Measurements from ENCODE around the gene BMPR1B. TPM values are rescaled to one million over a fixed set of nuclear protein-coding genes. Genes with fewer than 3 reads are reported as not detected.

Gene BMPR1B
- total RNA-seq, 2 donors from 2014 or later, result 12.9 to 19.5 TPM

DNA sequence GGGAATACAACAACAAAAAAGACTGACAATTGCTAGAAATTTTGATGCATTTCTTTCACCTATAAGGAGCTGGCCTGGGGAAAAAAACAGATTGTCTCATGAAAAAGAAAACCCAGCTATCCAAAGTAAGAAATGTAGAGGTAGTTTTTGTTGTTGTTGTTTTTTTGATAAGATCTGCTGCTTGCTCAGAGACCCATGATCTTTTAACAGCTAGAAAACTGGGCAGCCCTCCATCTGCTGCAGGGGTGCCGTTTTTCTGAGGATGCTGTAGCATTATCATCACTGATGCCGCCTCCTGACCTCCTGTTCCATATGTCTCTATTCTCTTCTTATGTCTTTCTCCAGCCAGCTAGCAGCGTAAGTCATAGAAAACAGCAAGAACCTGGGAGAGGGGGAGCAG, 98.3 kb downstream of the BMPR1B start:
- Histone ChIP-seq H3K9me3 (no peaks in the 10 kb centered on the region), H3K4me3 (no peak overlapping the region), H3K4me1 (ENCODE audit: control insufficient read depth in 1 of 2, low read depth in 2 of 2) (no peaks in the 10 kb centered on the region), H3K27ac (no peak overlapping the region), H3K36me3 (no peaks in the 10 kb centered on the region), H3K27me3 (replicated peaks; ENCODE audit: insufficient read depth) (no peaks in the 10 kb centered on the region)
- no peak for ATAC-seq (ENCODE audit: insufficient number of reproducible peaks, low FRiP score, low read depth)
- DNase-seq (ENCODE audit: low spot score), result no peak
- TF ChIP-seq, protein P1, sequence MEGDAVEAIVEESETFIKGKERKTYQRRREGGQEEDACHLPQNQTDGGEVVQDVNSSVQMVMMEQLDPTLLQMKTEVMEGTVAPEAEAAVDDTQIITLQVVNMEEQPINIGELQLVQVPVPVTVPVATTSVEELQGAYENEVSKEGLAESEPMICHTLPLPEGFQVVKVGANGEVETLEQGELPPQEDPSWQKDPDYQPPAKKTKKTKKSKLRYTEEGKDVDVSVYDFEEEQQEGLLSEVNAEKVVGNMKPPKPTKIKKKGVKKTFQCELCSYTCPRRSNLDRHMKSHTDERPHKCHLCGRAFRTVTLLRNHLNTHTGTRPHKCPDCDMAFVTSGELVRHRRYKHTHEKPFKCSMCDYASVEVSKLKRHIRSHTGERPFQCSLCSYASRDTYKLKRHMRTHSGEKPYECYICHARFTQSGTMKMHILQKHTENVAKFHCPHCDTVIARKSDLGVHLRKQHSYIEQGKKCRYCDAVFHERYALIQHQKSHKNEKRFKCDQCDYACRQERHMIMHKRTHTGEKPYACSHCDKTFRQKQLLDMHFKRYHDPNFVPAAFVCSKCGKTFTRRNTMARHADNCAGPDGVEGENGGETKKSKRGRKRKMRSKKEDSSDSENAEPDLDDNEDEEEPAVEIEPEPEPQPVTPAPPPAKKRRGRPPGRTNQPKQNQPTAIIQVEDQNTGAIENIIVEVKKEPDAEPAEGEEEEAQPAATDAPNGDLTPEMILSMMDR (IDR thresholded peaks at IDR 0.05), result no peak

DNA sequence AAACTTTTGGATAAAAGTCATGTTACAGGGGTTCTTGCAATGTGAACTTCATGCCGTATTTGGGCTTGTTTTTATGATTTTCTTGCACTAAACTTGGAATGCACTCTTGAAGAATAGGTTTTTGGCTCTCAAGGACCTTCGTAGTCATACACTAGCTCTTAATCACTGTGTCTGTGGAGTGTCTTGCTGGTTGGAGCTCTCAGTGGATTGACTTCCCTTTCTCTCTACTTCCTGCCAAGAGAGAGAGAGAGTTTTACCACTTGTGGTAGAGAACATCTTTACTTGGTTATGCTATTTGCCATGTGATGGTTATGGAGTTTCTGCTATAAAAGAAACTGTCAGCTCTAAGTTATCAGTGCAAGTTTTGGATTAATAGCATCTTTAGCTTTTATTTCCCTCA, 112.4 kb downstream of the BMPR1B start:
- no peaks in the 10 kb centered on the region for H3K9me3 ChIP-seq
- DNase-seq (ENCODE audit: low spot score) (no peak), ATAC-seq (ENCODE audit: insufficient number of reproducible peaks, low FRiP score, low read depth) (no peak)
- H3K36me3 ChIP-seq, result no peaks in the 10 kb centered on the region
- H3K4me1 ChIP-seq (ENCODE audit: control insufficient read depth in 1 of 2, low read depth in 2 of 2), result peaks cover 5 to 15% of the 10 kb centered on the region in 2 donors
- no peak overlapping the region for H3K4me3 ChIP-seq
- TF ChIP-seq, protein P1 (IDR thresholded peaks at IDR 0.05), result no peak
- H3K27ac ChIP-seq, result peak overlapping the region; percentile 24 to 46
- H3K27me3 ChIP-seq (replicated peaks; ENCODE audit: insufficient read depth), result no peaks in the 10 kb centered on the region

DNA sequence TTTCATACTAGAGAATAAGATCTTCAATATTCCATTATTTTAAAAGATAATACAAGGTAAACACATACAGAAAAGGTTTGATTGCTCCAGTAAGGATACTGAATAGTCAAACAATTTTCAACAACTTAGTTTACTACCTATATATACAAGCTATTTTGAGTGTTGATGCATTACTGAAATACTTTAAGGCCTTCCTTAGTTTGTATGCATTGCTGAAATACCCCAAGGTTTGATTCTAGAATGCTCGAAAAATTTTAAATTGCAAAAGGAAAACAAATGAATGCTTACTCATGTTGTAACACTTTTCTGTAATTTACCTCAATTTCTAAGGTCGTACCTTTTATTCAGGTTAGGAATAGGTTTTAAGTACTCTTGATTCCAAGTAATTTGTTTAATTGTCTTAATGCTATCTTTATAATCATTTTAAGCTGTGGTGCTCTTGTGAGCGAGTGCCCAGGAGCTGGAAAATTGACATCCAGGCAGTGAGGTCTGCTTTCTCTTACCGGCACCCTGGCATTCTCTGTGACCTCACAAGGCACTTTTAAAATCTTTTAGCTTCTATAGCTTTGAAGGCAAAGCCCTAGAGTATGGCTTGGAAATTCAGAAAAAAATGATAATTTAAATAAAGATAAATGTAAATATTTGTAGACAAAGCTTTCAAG, 114.0 kb downstream of the BMPR1B start:
- H3K4me1 ChIP-seq (ENCODE audit: control insufficient read depth in 1 of 2, low read depth in 2 of 2), result peaks cover 5 to 15% of the 10 kb centered on the region in 2 donors
- no peaks in the 10 kb centered on the region for H3K36me3 ChIP-seq
- no peaks in the 10 kb centered on the region for H3K27me3 ChIP-seq (replicated peaks; ENCODE audit: insufficient read depth)
- H3K27ac ChIP-seq, result no peak overlapping the region
- TF ChIP-seq, protein P1 (IDR thresholded peaks at IDR 0.05), result no peak
- DNase-seq (ENCODE audit: low spot score) (no peak), ATAC-seq (ENCODE audit: insufficient number of reproducible peaks, low FRiP score, low read depth) (no peak)
- no peaks in the 10 kb centered on the region for H3K9me3 ChIP-seq
- no peak overlapping the region for H3K4me3 ChIP-seq

DNA sequence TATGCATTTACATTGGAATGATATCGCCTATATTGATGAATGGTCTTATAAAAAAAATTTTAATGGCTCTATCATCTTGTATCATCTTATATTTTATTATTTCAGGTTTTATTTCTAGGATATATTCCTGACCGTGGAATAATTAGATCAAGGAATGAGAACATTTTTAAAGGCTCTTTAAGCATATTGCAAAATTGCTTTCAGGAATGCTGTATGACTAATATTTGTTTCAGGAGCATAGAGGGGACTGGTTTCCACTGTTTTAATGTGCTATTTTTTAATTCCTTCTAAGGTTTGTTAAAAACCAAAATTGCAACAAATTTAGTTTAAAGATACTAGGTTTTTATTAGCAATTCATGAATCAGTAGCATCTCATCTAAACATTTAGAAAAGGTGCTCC, 120.2 kb downstream of the BMPR1B start:
- Histone ChIP-seq H3K27me3 (replicated peaks; ENCODE audit: insufficient read depth) (no peaks in the 10 kb centered on the region), H3K9me3 (no peaks in the 10 kb centered on the region), H3K36me3 (no peaks in the 10 kb centered on the region), H3K4me3 (no peak overlapping the region), H3K4me1 (ENCODE audit: control insufficient read depth in 1 of 2, low read depth in 2 of 2) (peaks cover 3 to 4% of the 10 kb centered on the region in 2 donors), H3K27ac (peak overlapping the region in 1 of 2 donors; percentile 56)
- DNase-seq (ENCODE audit: low spot score) (no peak), ATAC-seq (ENCODE audit: insufficient number of reproducible peaks, low FRiP score, low read depth) (no peak)
- TF ChIP-seq, protein P1 (IDR thresholded peaks at IDR 0.05), result no peak

DNA sequence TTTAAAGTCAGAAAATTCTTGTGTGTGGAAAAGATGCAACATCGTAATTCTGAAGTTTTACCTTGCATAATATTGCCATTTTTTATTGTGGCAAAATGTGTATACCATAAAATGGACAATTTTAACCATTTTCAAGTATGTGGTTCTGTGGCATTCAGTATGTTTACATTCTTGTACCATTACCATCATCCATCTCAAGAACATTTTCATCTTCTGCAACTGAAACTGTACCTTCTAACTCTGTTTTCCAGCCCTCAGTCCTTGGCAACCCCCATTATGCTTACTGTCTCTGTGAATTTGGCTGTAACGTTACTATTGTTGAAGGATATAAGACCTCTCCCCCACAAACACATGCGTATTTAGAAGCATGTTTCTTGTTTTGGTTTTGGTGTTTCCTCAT, 123.2 kb downstream of the BMPR1B start:
- Histone ChIP-seq H3K36me3 (no peaks in the 10 kb centered on the region), H3K27me3 (replicated peaks; ENCODE audit: insufficient read depth) (no peaks in the 10 kb centered on the region), H3K9me3 (no peaks in the 10 kb centered on the region), H3K4me3 (no peak overlapping the region), H3K27ac (no peak overlapping the region), H3K4me1 (ENCODE audit: control insufficient read depth in 1 of 2, low read depth in 2 of 2) (peaks cover 3 to 12% of the 10 kb centered on the region in 2 donors)
- ATAC-seq (ENCODE audit: insufficient number of reproducible peaks, low FRiP score, low read depth), result no peak
- no peak for DNase-seq (ENCODE audit: low spot score)
- TF ChIP-seq, protein P1 (IDR thresholded peaks at IDR 0.05), result no peak
